GM12872 (cell line): ENCODE measurements around the gene SCRN2.

Experiments used
- TF ChIP-seq, protein P1 (sequence below): IDR thresholded peaks from 3 replicates; pipeline ENCODE4 v1.5.1; 2011; ENCODE audit warnings: low read depth, mild to moderate bottlenecking, low read length, moderate library complexity; ENCODE audit not compliant: insufficient read depth

Gene SCRN2

DNA sequence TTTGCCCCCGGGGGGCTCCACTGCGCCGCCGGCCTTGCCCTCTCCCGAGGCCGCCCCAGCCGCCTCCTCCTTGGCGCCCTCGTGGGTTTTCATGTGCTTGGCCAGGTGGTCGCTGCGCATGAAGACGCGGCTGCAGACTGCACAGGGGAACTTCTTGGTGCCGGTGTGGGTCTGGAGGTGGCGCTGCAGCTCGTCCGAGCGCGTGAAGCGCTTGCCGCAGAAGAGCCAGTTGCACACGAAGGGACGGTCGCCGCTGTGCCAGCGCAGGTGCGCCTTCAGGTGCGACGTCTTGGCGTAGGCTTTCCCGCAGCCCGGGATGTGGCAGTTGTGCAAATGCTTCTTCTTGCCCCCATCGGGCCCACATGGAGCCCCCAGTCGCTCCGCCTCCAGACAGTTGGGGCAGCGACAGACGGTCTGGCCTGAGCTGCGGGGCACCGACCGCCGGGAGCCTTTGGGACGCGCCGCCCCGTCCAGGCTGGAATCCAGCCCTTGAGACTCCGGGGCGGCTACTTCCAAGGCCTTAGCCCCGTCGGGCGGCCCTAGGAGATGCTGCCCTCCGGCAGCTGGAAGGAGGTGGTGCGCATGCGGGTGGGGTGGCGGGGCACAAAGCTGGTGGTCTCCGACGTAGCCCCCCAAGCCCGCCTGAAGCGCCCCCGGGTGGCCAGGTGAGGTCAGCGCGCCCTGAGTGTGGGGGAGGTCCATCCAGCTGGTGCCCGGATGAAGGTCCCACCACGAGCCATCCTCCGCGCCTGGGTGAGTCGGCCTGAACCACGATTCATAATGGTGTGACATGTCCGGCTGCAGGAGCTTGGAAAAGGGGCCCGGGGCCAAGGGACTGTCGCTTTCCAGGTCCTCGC lies 6.5 kb upstream of the SCRN2 start:
- TF ChIP-seq, protein P1, sequence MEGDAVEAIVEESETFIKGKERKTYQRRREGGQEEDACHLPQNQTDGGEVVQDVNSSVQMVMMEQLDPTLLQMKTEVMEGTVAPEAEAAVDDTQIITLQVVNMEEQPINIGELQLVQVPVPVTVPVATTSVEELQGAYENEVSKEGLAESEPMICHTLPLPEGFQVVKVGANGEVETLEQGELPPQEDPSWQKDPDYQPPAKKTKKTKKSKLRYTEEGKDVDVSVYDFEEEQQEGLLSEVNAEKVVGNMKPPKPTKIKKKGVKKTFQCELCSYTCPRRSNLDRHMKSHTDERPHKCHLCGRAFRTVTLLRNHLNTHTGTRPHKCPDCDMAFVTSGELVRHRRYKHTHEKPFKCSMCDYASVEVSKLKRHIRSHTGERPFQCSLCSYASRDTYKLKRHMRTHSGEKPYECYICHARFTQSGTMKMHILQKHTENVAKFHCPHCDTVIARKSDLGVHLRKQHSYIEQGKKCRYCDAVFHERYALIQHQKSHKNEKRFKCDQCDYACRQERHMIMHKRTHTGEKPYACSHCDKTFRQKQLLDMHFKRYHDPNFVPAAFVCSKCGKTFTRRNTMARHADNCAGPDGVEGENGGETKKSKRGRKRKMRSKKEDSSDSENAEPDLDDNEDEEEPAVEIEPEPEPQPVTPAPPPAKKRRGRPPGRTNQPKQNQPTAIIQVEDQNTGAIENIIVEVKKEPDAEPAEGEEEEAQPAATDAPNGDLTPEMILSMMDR = peak; percentile 32

DNA sequence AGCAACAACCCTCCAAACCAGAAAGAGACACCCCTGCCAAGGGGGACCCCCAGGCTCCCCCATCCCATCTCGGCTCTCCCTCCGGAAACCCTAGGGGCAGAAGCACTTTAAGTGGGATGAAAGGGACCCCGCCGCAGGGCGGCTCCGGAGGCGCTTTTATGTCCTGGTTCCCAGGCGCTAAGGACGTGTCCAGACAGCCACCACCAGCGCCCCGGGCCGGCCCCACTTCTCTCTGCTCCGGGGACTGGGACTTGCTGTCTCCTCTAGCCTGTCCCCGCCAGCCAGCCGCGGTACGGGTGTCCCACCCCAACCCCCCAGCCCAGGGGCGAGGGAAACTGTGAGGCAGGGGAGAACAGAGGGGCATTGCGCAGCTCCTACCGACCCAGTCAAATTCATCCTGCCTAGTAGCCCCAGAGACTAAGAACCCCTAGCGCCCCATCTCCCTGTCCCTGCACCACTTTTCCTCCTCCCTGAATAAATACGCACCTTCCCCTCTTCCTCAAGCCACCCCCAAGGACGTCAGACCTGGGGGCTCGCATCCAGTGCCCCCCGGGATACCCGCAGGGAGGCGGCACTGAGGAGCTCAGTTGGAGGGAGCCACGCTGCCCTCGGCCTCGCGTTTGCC lies 5.8 kb upstream of the SCRN2 start:
- TF ChIP-seq, protein P1 = no peak

DNA sequence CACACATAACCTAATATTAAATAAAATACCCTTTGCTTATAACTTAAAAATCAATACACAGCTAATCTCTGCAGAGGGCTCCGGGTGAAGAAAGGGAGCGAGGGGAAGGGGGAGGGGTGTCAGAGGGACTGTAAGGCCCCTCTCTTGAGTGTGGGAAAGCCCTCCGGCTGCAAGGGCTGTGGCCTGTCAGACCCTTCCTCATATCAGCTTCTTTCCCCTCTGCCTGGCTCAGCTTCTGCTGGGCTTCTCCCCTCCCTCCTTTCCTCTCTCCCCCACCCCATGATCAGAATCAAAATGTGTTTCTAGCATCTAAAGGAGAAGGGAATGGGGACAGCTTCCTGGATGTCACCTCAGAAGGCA lies 4.6 kb upstream of the SCRN2 start:
- TF ChIP-seq, protein P1 = no peak

DNA sequence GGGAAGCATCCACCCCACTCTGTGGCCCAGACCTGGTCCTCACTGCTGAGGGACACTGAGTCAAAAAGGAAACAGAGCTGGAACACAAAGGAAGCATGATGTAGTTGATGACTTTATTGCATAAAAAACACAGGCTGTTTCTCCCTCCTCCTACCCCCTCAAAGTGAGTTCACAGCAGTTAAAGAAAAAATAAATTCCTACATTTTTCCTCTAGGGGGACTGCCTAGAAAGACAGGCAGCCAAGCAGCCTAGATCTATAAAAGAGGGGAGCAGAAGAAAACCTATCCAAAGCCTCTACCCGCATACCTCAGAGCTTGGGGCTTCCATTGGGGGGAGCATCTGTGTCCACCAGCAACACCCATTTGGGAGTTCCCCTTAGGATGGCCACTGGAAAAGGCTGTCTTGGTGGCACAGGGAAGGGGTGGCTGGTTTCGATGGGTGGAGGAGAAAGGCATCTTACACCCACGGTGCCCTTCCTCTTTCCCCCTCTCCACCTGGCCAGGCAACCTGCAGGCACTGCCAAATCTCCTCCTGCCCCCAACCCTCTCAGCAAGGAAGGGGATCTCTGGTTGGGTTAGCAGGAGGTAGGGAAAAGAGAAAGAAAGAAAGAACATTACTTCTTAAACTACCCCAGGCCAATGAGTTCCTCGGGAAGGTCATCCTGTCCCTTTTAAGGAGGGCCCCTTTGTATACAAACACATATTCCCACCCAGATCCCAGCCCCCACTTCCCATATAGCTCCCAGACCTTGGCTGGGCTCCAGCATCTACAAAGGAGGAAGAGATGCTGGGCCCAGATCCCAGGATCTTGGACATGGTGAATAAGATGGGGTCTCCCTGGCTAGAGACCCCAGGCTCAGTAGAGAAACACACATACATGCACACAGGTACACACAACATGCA lies 4.0 kb upstream of the SCRN2 start:
- TF ChIP-seq, protein P1 = peak; percentile 37; the same call in 2 of the 3 replicates

DNA sequence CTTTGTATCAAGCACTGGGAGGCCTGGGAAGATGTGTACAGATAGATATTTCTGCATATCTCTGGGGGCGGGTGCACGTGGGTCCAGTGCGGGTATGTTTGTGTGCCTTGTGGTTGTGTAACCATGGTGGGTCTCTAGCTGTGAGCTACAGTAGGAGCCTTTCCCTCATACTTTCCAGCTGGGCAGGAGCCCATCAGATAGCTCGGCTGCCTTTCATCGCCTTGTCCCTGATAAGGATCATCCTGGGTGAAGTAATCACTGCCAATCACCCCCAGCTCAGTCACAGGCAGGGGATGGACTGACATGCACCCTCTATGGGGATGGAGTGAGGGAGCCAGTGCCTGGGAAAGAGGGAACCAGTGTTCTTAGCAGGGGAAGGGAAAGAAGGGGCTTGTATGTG lies 3.2 kb upstream of the SCRN2 start:
- TF ChIP-seq, protein P1 = no peak

DNA sequence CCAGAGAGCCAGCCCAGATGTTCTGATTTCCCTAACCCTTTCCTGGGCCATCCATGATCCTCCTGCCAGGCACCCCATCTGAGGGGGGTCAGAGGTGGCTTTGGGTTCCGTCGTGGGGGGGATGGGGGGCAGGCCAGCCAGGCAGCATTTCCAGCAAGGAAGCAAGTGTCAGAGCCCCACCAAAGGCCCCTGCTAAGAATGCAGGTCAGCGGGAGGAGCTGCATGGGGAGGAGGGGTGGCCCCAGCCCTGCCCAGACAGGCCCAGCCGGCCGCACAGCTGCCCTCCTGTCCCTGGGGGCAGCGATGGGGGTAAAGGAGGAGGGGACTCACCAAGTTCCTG lies 2.3 kb upstream of the SCRN2 start:
- TF ChIP-seq, protein P1 = no peak
